Neural crest cell (in vitro differentiated cells): ENCODE data around the gene DMRTC2. TPM values are rescaled to one million over a fixed set of nuclear protein-coding genes. Genes with fewer than 3 reads are reported as not detected.
A peak's percentile ranks its signal among the peaks of the same experiment; 100 is the strongest.

Experiments used
- DNase-seq: peaks from one replicate; pipeline ENCODE4 v3.0.0; 2021; ENCODE audit warnings: low read depth, mixed read lengths, low spot score
- H3K27ac Mint-ChIP-seq: one replicate; pipeline ENCODE4 v1.8.0; 2021; ENCODE audit warnings: mild to moderate bottlenecking, mixed read lengths; ENCODE audit not compliant: unreplicated experiment
- H3K27me3 Mint-ChIP-seq: 2 replicates; pipeline ENCODE4 v1.8.0; 2021; ENCODE audit warnings: low read depth, mild to moderate bottlenecking, mixed read lengths
- H3K36me3 Mint-ChIP-seq: 2 replicates; pipeline ENCODE4 v1.8.0; 2021; ENCODE audit warnings: low read depth, mild to moderate bottlenecking, mixed read lengths
- H3K4me1 Mint-ChIP-seq: 2 replicates; pipeline ENCODE4 v1.8.0; 2021; ENCODE audit warnings: mixed read lengths
- H3K4me3 Mint-ChIP-seq: one replicate; pipeline ENCODE4 v1.8.0; 2021; ENCODE audit warnings: mild to moderate bottlenecking, mixed read lengths
- H3K9me3 Mint-ChIP-seq: 2 replicates; pipeline ENCODE4 v1.8.0; 2021; ENCODE audit warnings: mixed read lengths
- CTCF ChIP-seq: fragments of 200-600 bp; sonication (generic); conservative IDR thresholded peaks from 2 replicates; pipeline ENCODE4 v1.5.0; 2021; ENCODE audit warnings: antibody characterized with exemption, mild to moderate bottlenecking
- total RNA-seq: library from RNA; stranded (reverse); gene quantifications from 2 replicates; pipeline ENCODE4 v1.2.1, GENCODE V29; 2021

DMRTC2 gene
- total RNA-seq, 1 donor from 2014 or later, result not detected

- H3K4me3 Mint-ChIP-seq, result no peak overlapping the region
- no peaks in the 10 kb centered on the region for H3K36me3 Mint-ChIP-seq
- peaks cover 63% of the 10 kb centered on the region for H3K27me3 Mint-ChIP-seq
- no peak overlapping the region for H3K27ac Mint-ChIP-seq
- peak; percentile 14 for DNase-seq
- peak; percentile 65 for TF ChIP-seq CTCF
- H3K4me1 Mint-ChIP-seq, result no peaks in the 10 kb centered on the region
- H3K9me3 Mint-ChIP-seq, result no peaks in the 10 kb centered on the region
Observed at GRCh38 chr19:41821003-41821735, 23.7 kb upstream of the DMRTC2 start.

- no peaks in the 10 kb centered on the region for H3K4me1 Mint-ChIP-seq
- H3K4me3 Mint-ChIP-seq, result no peak overlapping the region
- DNase-seq, result no peak
- TF ChIP-seq CTCF, result no peak
- H3K27ac Mint-ChIP-seq, result peak overlapping the region; percentile 27
- H3K9me3 Mint-ChIP-seq, result no peaks in the 10 kb centered on the region
- no peaks in the 10 kb centered on the region for H3K36me3 Mint-ChIP-seq
- H3K27me3 Mint-ChIP-seq, result peaks cover 79% of the 10 kb centered on the region
Observed at GRCh38 chr19:41837981-41838708, 6.7 kb upstream of the DMRTC2 start.

- H3K27ac Mint-ChIP-seq, result no peak overlapping the region
- no peak for TF ChIP-seq CTCF
- DNase-seq, result no peak
- peaks cover 87% of the 10 kb centered on the region for H3K27me3 Mint-ChIP-seq
- H3K36me3 Mint-ChIP-seq, result no peaks in the 10 kb centered on the region
- no peak overlapping the region for H3K4me3 Mint-ChIP-seq
- no peaks in the 10 kb centered on the region for H3K4me1 Mint-ChIP-seq
- H3K9me3 Mint-ChIP-seq, result no peaks in the 10 kb centered on the region
Observed at GRCh38 chr19:41839211-41839610, 5.6 kb upstream of the DMRTC2 start.

- no peak overlapping the region for H3K27ac Mint-ChIP-seq
- no peak for DNase-seq
Observed at GRCh38 chr19:41843371-41843770, 1.5 kb upstream of the DMRTC2 start.

GRCh38 chr19:41844601-41845000 is 241 bp upstream of the DMRTC2 start, which contains the start of gene LYPD4:
LYPD4 (minus strand) TSS chr19:41844683; CDS start chr19:41839285, 5,398 bp downstream.
- H3K27ac Mint-ChIP-seq, result no peak within 1 kb of the TSS
- H3K4me3 Mint-ChIP-seq, result no peak within 1 kb of the TSS
- no peak for DNase-seq
- H3K4me1 Mint-ChIP-seq, result no peaks in the 10 kb centered on the region
- no peaks in the 10 kb centered on the region for H3K36me3 Mint-ChIP-seq
- H3K27me3 Mint-ChIP-seq, result peaks cover 83% of the 10 kb centered on the region
- H3K9me3 Mint-ChIP-seq, result no peaks in the 10 kb centered on the region
- no peak for TF ChIP-seq CTCF

More at GRCh38 chr19:41843371-41843770, 1.5 kb upstream of the DMRTC2 start:
- no peak overlapping the region for H3K4me3 Mint-ChIP-seq
- TF ChIP-seq CTCF, result no peak
- H3K4me1 Mint-ChIP-seq, result no peaks in the 10 kb centered on the region
- H3K36me3 Mint-ChIP-seq, result no peaks in the 10 kb centered on the region
- peaks cover 82% of the 10 kb centered on the region for H3K27me3 Mint-ChIP-seq
- H3K9me3 Mint-ChIP-seq, result no peaks in the 10 kb centered on the region
